RWPE1 (cell line): ENCODE measurements around the gene CDX2.

ENCODE experiments used
- CTCF ChIA-PET: fragments of 350-600 bp; sonication (Branson Sonifier 250); formaldehyde crosslinking; extraction: SDS; loops from one replicate; lab custom pipeline; 2021; lab: Yijun Ruan, JAX
- POLR2A ChIA-PET: fragments of 400-600 bp; formaldehyde crosslinking; extraction: SDS; loops from one replicate; lab custom pipeline; 2020; ENCODE audit warnings: antibody characterized with exemption; ENCODE audit not compliant: low non-redundant PET; lab: Yijun Ruan, JAX
- DNase-seq: peaks from one replicate; pipeline ENCODE4 v3.0.0; 2012; ENCODE audit warnings: low spot score
- H3K27ac ChIP-seq: fragments of 450-650 bp; 2 replicates; pipeline ENCODE4 v1.5.1; 2017
- TF ChIP-seq, protein P1 (sequence below): fragments of 450-650 bp; conservative IDR thresholded peaks from 2 replicates; pipeline ENCODE4 v1.5.1; 2017; ENCODE audit warnings: low read depth, mild to moderate bottlenecking

CDX2 gene

DNA sequence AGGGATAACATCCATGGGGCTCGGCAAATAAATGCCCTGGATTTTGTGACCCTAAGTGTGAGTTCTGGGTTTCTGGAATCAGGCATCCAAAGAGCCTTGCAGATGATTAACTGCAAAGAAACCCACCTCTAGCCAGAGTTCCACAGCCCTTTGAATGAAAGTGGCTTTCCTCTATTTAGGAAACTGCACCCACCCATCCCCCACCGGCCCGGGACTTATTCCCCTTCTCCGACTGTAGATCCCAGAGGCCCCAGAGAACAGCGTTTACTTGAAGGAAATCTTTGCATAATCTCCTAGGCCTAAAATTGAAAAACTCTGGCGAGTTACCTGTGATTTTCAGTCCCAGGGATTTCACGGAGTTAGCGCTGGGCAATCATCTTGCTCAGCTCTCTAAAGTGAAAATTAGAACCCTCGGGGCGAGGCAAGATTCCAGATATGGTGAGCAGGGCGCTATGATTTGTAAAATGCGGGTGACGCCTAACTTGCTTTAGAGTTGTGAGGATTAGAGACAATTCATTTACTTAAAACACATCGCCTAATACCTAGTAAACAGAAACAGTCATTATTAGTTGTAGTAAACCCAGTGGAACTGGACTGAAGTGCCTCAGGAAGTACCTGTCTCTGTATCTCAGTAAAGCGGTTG, 10.0 kb upstream of the CDX2 start:
- POLR2A ChIA-PET = no interaction called here
- CTCF ChIA-PET = no interaction called here
- DNase-seq = no peak

DNA sequence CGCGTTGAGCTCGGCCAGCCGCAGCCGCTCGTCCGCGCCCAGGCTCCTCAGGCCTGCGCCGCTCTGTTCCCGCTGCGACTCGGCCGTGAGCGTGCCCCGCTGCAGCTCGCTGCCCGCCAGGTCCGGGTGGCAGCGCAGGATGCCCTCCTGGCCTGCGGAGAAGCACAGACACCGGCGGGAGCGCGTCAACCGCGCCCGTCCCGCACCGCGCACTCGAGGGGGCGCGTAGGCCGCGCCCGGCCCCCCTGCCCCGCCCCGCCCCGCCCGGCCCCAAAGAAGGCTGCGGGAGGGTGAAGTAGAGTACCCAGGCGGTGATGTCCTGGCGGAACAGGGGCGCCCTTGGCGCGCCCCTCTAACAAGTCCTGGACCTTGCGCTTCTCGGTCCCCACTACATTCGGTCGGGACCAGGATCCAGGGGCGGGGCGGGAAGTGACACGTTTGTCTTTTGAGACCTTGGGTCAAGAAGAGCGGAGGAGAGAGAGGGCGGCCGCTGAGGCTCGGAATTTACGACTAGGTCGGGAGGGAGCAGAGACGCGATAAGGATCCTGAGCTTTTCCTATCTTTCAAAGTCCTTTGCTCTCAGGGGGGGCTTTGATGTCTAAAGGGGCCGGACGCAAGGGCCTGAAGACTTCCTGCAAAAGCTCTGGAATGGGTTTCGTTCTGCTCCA, 9.3 kb upstream of the CDX2 start:
- no peak overlapping the region for H3K27ac ChIP-seq
- ChIA-PET POLR2A (no interaction called here), CTCF (interaction anchor here (0.6 kb wide), 1 partner anchor 545 kb away, joined by 5 read pairs; no protein-coding TSS in a partner anchor)
- no peak for DNase-seq
- TF ChIP-seq, protein P1, sequence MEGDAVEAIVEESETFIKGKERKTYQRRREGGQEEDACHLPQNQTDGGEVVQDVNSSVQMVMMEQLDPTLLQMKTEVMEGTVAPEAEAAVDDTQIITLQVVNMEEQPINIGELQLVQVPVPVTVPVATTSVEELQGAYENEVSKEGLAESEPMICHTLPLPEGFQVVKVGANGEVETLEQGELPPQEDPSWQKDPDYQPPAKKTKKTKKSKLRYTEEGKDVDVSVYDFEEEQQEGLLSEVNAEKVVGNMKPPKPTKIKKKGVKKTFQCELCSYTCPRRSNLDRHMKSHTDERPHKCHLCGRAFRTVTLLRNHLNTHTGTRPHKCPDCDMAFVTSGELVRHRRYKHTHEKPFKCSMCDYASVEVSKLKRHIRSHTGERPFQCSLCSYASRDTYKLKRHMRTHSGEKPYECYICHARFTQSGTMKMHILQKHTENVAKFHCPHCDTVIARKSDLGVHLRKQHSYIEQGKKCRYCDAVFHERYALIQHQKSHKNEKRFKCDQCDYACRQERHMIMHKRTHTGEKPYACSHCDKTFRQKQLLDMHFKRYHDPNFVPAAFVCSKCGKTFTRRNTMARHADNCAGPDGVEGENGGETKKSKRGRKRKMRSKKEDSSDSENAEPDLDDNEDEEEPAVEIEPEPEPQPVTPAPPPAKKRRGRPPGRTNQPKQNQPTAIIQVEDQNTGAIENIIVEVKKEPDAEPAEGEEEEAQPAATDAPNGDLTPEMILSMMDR = no peak

More for the DNA sequence above, 10.0 kb upstream of the CDX2 start:
- no peak overlapping the region for H3K27ac ChIP-seq
- TF ChIP-seq, protein P1 = no peak

DNA sequence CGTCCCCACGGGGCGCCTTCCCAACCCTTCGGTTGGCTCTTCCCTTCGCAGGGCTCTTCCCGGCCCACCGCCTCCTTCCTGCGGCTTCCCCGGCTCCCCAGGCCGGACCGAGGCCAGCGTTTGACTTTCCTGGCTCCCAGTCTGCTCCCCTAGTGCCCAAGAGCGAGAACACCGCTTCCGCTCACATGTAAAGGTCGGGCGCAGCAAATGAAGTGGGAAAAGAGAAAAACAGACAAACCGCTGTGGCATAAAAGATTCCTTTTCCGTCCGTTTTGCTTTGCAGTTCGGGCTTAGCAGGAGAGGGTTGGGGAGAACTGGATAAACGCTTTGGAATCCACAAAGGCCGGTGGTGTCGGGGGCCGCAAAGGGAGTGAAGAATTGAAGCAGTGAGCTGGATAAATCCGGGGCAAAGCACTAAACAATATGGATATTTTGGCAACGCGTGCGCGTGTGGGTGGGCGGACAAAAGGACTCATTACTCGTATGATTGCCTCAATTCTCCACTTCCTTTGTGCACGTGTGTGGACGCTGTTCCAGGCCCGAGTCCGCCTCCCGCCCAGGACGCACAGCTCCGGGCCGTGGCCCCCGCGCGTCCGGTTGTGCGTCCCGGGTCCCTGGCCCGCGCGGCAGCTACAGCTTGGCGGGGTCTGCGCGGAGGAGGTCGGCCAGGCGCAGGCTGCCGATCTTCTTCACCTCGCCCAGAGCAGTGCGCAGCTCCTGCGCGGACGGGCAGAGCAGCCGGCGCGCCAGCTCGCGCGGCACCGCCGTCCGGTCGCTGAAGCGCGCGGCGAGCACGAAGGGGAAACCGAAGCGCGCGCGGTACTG, 8.6 kb upstream of the CDX2 start:
- CTCF ChIA-PET = no interaction called here
- no peak for DNase-seq
- POLR2A ChIA-PET = no interaction called here

DNA sequence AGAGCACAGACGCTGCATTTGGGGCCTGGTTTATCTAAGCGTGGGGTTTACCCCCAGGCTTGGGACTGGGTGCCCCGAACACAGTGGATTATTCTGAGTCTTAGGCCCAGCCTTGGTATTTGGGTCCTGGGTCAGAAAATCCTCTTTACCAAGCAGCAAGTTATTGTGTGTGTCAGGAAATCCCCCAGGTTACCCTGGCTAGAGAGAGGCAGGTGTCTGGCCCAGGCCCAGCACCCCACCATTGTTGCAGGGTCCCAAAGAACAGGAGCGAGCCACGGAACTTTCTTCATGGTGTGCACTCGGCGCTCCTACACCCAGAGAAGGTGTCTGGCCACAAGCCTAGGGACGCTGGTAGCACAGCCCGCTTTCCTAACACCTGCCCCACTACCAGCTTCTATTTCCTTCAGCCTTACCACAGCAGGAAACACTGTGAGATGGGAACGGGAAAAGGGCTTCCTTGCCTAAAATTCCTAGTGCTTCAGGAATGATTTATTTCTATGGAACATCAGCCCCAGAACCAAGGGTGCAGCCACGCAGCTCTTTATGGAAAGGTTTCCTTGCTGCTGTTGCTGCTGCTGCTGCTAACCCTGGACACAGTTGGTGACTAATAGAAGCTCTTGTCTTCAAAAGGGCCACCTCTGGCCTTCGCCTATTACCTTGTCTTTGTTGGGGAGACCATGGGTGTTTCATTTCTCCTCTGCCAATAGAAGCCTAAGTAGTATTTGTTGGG, 7.4 kb upstream of the CDX2 start:
- no peak for DNase-seq
- ChIA-PET POLR2A (no interaction called here), CTCF (interaction anchor here (1.2 to 2.0 kb wide), 3 partner anchors 8 to 615 kb away, joined by 4 to 9 read pairs (median 6); no protein-coding TSS in a partner anchor)
- TF ChIP-seq, protein P1 = no peak
- no peak overlapping the region for H3K27ac ChIP-seq

More for the DNA sequence above, 8.6 kb upstream of the CDX2 start:
- TF ChIP-seq, protein P1 = no peak
- H3K27ac ChIP-seq = no peak overlapping the region

DNA sequence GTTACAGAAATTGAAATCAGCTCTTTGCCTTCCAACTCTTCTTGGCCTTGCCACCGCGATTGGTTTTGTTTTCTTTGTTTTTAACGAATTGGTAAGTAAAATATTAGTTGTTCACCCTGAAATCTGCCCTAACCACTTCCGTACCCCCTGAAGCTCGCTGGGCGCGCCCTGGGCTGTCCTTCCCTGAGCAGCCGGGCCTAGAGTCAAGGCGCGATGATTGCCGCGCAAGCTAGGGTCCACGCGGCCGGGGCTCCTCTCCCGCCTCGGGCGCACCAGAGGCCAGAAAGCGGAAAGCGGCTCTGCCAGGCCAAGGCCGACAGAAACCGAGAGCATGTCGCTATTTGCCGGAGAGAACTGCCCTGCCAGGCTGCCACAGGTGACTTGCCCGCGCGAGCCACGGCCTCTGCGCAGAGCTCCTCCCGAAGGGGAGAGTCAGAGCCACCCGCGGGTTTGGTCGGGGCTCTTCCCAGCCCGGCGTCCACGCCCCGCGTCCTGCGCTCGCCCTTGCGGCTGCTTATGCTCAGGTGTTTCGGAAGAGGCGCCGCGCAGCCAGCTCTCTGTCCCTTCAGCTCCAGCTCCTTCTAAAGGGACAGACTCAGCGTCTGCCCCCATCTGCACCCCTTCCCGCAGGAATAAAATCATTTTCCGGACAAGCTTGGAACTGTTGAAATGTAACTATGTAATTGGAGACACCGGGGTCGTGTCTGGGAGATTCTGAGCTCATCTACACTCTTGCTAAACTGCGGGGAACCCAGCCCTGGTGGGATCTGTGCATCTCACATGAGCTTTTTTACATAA, 6.6 kb upstream of the CDX2 start:
- POLR2A ChIA-PET = no interaction called here
- TF ChIP-seq, protein P1 = no peak
- CTCF ChIA-PET = interaction anchor here (0.6 to 2.0 kb wide), 4 partner anchors 9 to 614 kb away, joined by 4 to 9 read pairs (median 5); no protein-coding TSS in a partner anchor
- no peak overlapping the region for H3K27ac ChIP-seq
- no peak for DNase-seq
